Stomach (tissue), 4 donors: ENCODE measurements around the gene PJA2.

ENCODE experiments used
- EP300 ChIP-seq: sonication (generic); formaldehyde crosslinking; IDR thresholded peaks from one replicate; pipeline ENCODE4 v1.6.1; 2017; ENCODE audit warnings: antibody characterized with exemption
- POLR2A ChIP-seq, 4 donors: fragments of 450-650 bp; IDR thresholded peaks; one replicate each; pipeline ENCODE4 v1.6.1; 2016; ENCODE audit warnings: antibody characterized with exemption in 4 of 4, control low read depth in 2 of 4, mild to moderate bottlenecking in 1 of 4, moderate library complexity in 1 of 4

DNA sequence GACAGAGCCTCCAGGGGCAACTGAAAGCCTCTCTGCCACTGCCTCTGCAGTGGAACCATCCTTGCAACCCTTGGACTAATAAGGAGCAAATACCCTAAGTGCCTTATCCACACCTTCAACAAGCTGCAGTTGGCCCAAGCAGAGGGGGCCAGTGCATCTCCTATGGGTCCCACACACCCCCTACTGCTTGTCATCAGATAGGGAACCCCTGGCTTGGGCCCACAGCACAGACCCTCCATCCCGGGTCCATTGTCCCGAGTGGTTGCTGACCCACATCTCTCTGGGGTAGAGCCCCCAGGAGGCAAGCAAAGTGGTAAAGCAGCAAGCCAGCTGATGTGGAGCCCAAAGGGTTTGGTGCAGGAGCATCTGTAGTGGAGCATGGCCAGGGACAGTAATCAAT lies 119.5 kb downstream of the PJA2 start:
- TF ChIP-seq EP300: no peak
- no peak for TF ChIP-seq POLR2A (IDR thresholded peaks at IDR 0.05)
